Trophoblast cell (in vitro differentiated cells and primary cell): ENCODE data around the gene MAP7.
"Not testable (repeated sequence)": the region's sequence is repeated elsewhere in the genome, so short reads cannot be mapped to it uniquely, and the experiment has no call there.

Source experiments
- DNase-seq, 2 donors: peaks; one replicate each; pipeline ENCODE4 v3.0.0-alpha.2; 2016
- H2AFZ ChIP-seq: 2 replicates; pipeline ENCODE4 v1.6.1; 2013; ENCODE audit warnings: low read length, moderate library complexity, mild to moderate bottlenecking; ENCODE audit not compliant: insufficient read depth, poor library complexity
- H2AK5ac ChIP-seq: 2 replicates; pipeline ENCODE4 v1.6.1; 2013; ENCODE audit warnings: mild to moderate bottlenecking, low read length
- H2BK120ac ChIP-seq: 2 replicates; pipeline ENCODE4 v1.6.1; 2013; ENCODE audit warnings: low read length, mild to moderate bottlenecking, moderate library complexity; ENCODE audit not compliant: insufficient read depth, poor library complexity
- H2BK12ac ChIP-seq: 2 replicates; pipeline ENCODE4 v1.6.1; 2013; ENCODE audit warnings: mild to moderate bottlenecking, low read length, moderate library complexity
- H2BK5ac ChIP-seq: 2 replicates; pipeline ENCODE4 v1.6.1; 2013; ENCODE audit warnings: low read length, low read depth, moderate library complexity, mild to moderate bottlenecking; ENCODE audit not compliant: poor library complexity
- H3K14ac ChIP-seq: 2 replicates; pipeline ENCODE4 v1.6.1; 2013; ENCODE audit warnings: mild to moderate bottlenecking, low read length
- H3K18ac ChIP-seq: 2 replicates; pipeline ENCODE4 v1.6.1; 2013; ENCODE audit warnings: mild to moderate bottlenecking, low read length
- H3K23ac ChIP-seq: 2 replicates; pipeline ENCODE4 v1.6.1; 2013; ENCODE audit warnings: low read length
- H3K27ac ChIP-seq: 2 replicates; pipeline ENCODE4 v1.5.1; 2013; ENCODE audit warnings: low read depth, mild to moderate bottlenecking, inconsistent platforms, low read length, moderate library complexity
- H3K27me3 ChIP-seq: 2 replicates; pipeline ENCODE4 v1.6.1; 2013; ENCODE audit warnings: inconsistent platforms, mild to moderate bottlenecking, low read length, moderate library complexity; ENCODE audit not compliant: insufficient read depth
- H3K36me3 ChIP-seq, 2 experiments: 1 replicate in 1 of 2; 2 replicates in 1 of 2; pipeline ENCODE4 v1.6.1; 2013; ENCODE audit warnings: low read length in 2 of 2, mild to moderate bottlenecking in 2 of 2, moderate library complexity in 1 of 2; ENCODE audit not compliant: insufficient read depth in 2 of 2, control insufficient read depth in 1 of 2
- H3K4ac ChIP-seq: 2 replicates; pipeline ENCODE4 v1.6.1; 2013; ENCODE audit warnings: low read depth, mild to moderate bottlenecking, low read length, moderate library complexity
- H3K4me1 ChIP-seq, 2 experiments: 1 replicate in 1 of 2; 2 replicates in 1 of 2; pipeline ENCODE4 v1.6.1; 2013; ENCODE audit warnings: low read length in 2 of 2, mild to moderate bottlenecking in 2 of 2, moderate library complexity in 1 of 2; ENCODE audit not compliant: insufficient read depth in 2 of 2, control insufficient read depth in 1 of 2
- H3K4me2 ChIP-seq: 2 replicates; pipeline ENCODE4 v1.6.1; 2013; ENCODE audit warnings: inconsistent platforms, mild to moderate bottlenecking, low read length, moderate library complexity
- H3K4me3 ChIP-seq: 2 replicates; pipeline ENCODE4 v1.5.1; 2013; ENCODE audit warnings: mild to moderate bottlenecking, low read depth, low read length, inconsistent platforms
- H3K79me1 ChIP-seq: one replicate; pipeline ENCODE4 v1.6.1; 2013; ENCODE audit warnings: low read length
- H3K79me2 ChIP-seq: 2 replicates; pipeline ENCODE4 v1.6.1; 2013; ENCODE audit warnings: low read length, mild to moderate bottlenecking; ENCODE audit not compliant: control insufficient read depth, insufficient read depth, poor library complexity
- H3K9ac ChIP-seq: 2 replicates; pipeline ENCODE4 v1.6.1; 2013; ENCODE audit warnings: mild to moderate bottlenecking, low read length
- H3K9me3 ChIP-seq: 2 replicates; pipeline ENCODE4 v1.6.1; 2013; ENCODE audit warnings: low read depth, mild to moderate bottlenecking, control low read depth, inconsistent platforms, low read length; ENCODE audit not compliant: insufficient read depth
- H4K12ac ChIP-seq: 2 replicates; pipeline ENCODE4 v1.6.1; 2013; ENCODE audit warnings: low read depth, mild to moderate bottlenecking, low read length, moderate library complexity
- H4K8ac ChIP-seq: 2 replicates; pipeline ENCODE4 v1.6.1; 2013; ENCODE audit warnings: low read depth, mild to moderate bottlenecking, low read length, moderate library complexity
- H4K91ac ChIP-seq: one replicate; pipeline ENCODE4 v1.6.1; 2013; ENCODE audit warnings: low read depth, mild to moderate bottlenecking, low read length, moderate library complexity
- WGBS: extraction: QIAGEN DNeasy Blood & Tissue Kit; methylation state at CpG from one replicate; pipeline ENCODE4 v1.1.7; 2013; ENCODE audit warnings: missing lambda C conversion rate; ENCODE audit not compliant: insufficient read length, insufficient coverage; ENCODE audit errors: extremely low coverage; 5-methylcytosine and 5-hydroxymethylcytosine counted together

MAP7 gene

GRCh38 chr6:136587527-136587926 is 37.3 kb upstream of the MAP7 start:
- no peak overlapping the region for H3K18ac ChIP-seq
- DNase-seq: peak; percentile 57 to 73
- no peak overlapping the region for H4K91ac ChIP-seq
- no peak overlapping the region for H3K4me3 ChIP-seq
- no peaks in the 10 kb centered on the region for H3K79me1 ChIP-seq
- H3K4me1 ChIP-seq: no peaks in the 10 kb centered on the region
- H2BK120ac ChIP-seq: no peak overlapping the region
- no peak overlapping the region for H2BK5ac ChIP-seq
- H2BK12ac ChIP-seq: no peak overlapping the region
- H3K4me2 ChIP-seq: no peak overlapping the region
- no peak overlapping the region for H4K8ac ChIP-seq
- H3K4ac ChIP-seq: no peak overlapping the region
- no peak overlapping the region for H2AK5ac ChIP-seq
- H3K9ac ChIP-seq: no peak overlapping the region
- H4K12ac ChIP-seq: no peak overlapping the region
- H3K79me2 ChIP-seq: no peaks in the 10 kb centered on the region
- no peaks in the 10 kb centered on the region for H3K9me3 ChIP-seq
- H2AFZ ChIP-seq: no peak overlapping the region
- H3K27ac ChIP-seq: no peak overlapping the region
- no peak overlapping the region for H3K23ac ChIP-seq
- no peaks in the 10 kb centered on the region for H3K27me3 ChIP-seq
- H3K14ac ChIP-seq: no peak overlapping the region
- no CpG with 5 or more reads among the region's 1 CpG for WGBS
- no peaks in the 10 kb centered on the region for H3K36me3 ChIP-seq

- Histone ChIP-seq H3K4ac (no peak overlapping the region), H2AK5ac (no peak overlapping the region), H2BK120ac (no peak overlapping the region), H3K79me2 (no peaks in the 10 kb centered on the region), H3K9ac (no peak overlapping the region), H3K23ac (no peak overlapping the region), H2BK5ac (no peak overlapping the region), H3K27ac (no peak overlapping the region), H3K4me3 (no peak overlapping the region), H3K4me1 (no peaks in the 10 kb centered on the region), H3K79me1 (no peaks in the 10 kb centered on the region), H2BK12ac (no peak overlapping the region), H3K27me3 (no peaks in the 10 kb centered on the region), H4K8ac (no peak overlapping the region), H3K18ac (no peak overlapping the region), H3K9me3 (no peaks in the 10 kb centered on the region), H4K12ac (no peak overlapping the region), H3K4me2 (no peak overlapping the region), H2AFZ (no peak overlapping the region), H4K91ac (no peak overlapping the region), H3K36me3 (no peaks in the 10 kb centered on the region), H3K14ac (no peak overlapping the region)
- DNase-seq: no peak
- no CpG with 5 or more reads among the region's 4 CpGs for WGBS
Measured at GRCh38 chr6:136586295-136586694, 36.1 kb upstream of the MAP7 start.

DNA sequence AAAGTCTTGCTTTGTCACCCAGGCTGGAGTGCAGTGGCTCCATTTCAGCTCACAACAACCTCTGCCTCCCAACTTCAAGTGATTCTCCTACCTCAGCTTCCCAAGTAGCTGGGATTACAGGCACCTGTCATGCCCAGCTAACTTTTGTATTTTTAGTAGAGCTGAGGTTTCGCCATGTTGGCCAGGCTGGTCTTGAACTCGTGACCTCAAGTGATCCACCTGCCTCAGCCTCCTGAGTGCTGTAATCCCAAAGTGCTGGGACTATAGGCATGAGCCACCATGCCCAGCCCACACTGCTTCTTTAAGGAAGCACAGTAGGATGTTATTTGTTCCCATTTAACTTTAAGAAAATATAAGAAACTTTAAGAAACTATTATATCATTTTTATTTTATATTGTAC is 35.3 kb upstream of the MAP7 start:
- H3K18ac ChIP-seq, H3K4me2 ChIP-seq, H2BK120ac ChIP-seq, H3K79me1 ChIP-seq, H4K8ac ChIP-seq, H3K27me3 ChIP-seq, H3K27ac ChIP-seq, H3K36me3 ChIP-seq, H2BK5ac ChIP-seq, H4K91ac ChIP-seq, H3K4me1 ChIP-seq, H3K4me3 ChIP-seq, H3K14ac ChIP-seq, H3K9ac ChIP-seq, H3K4ac ChIP-seq, H3K79me2 ChIP-seq, H4K12ac ChIP-seq, H3K9me3 ChIP-seq, H2BK12ac ChIP-seq, H2AFZ ChIP-seq, H3K23ac ChIP-seq, DNase-seq, H2AK5ac ChIP-seq: not testable (repeated sequence)
- no CpG with 5 or more reads among the region's 2 CpGs for WGBS

DNA sequence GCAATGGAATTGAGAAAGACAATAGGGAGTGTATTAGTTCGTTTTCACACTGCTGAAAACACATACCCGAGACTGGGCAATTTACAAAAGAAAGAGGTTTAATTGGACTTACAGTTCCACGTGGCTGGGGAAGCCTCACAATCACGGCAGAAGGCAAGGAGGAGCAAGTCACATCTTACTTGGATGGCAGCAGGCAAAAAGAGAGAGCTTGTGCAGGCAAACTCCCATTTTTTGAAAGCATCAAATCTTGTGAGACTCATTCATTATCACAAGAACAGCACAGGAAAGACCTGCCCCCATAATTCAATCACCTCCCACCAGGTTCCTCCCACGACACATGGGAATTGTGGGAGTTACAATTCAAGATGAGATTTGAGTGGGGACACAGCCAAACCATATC is 34.1 kb upstream of the MAP7 start:
- not testable (repeated sequence) for H3K4me1 ChIP-seq, H3K14ac ChIP-seq, H2BK5ac ChIP-seq, H3K79me1 ChIP-seq, H2AK5ac ChIP-seq, H3K23ac ChIP-seq, DNase-seq, H2BK120ac ChIP-seq, H4K91ac ChIP-seq, H2BK12ac ChIP-seq, H2AFZ ChIP-seq, H4K12ac ChIP-seq, H3K18ac ChIP-seq, H3K79me2 ChIP-seq, H3K36me3 ChIP-seq, H3K4ac ChIP-seq, H3K27ac ChIP-seq, H3K9me3 ChIP-seq, H3K27me3 ChIP-seq, H3K4me2 ChIP-seq, H3K4me3 ChIP-seq, H3K9ac ChIP-seq, H4K8ac ChIP-seq
- no CpG with 5 or more reads among the region's 5 CpGs for WGBS
